Suppressor macrophage (primary cell): ENCODE data around the gene AURKB.

Experiments used
- DNase-seq, 4 experiments: peaks; one replicate each; pipeline ENCODE4 v3.0.0-alpha.2; 2020 to 2022

Gene AURKB

DNA sequence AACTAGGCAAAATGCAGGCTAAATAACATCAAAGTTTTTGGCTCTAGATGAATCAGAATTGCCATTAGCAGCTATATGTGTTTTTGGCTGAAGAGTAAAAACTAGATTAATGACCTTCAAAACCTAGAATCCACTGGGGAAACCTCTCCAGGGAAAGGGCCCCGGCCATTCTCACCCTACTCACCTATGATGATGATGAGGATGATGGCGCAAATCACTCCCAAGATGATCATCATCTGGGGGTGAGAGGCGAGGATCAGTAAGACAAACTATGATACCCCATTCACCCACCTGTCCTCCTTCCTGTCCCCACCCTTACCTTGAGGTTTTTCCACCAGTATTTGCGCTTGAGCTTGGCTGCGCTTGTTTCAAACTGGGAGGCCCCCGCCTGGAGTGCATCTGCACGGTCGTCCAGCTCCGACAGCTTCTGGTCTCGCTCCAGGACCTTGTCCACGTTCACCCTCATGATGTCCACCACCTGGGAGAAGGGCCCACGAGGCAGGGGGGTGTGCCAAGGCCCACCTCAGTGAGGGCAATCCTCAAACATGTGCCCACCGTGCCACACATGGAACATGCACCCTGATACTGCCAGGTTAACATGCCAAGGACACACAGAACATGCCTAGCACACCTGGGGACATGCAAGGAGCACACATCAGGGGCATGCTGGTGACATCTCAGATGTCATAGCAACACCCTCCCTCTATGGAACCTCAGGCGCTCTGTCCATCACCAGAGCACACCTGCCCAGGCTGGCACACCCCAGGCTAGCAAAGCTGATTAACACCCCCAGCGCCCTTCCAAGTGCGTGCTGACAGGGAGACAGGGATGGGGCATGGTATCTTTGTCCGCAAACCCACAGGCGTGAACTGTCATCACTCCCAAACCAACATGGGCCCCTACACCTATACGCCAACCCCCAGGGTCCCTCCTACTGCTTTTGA lies 48.8 kb downstream of the AURKB start:
- DNase-seq = no peak

DNA sequence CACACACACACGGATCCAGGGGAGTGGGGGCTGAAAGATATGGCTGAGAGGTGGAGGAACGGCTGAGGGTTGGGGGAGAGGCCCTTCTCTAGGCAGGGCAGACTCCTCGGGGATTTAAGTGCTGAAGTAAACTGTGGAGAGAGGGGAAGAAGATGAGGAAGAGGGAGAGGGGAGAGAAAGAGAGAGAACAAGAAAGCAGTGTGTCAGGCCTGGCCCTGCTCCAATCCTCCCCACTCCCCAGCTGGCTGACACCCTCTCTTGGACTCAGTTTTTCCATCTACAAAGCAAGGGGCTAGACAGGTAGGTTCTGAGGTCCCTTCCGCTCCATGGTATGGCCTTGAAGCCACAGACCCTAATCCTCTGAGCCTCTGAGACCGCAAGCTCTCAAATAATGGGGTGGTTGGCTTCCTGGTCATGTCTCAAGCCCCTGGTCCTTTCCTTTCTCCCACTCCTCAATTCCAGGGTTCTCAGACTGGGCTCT lies 49.6 kb downstream of the AURKB start:
- DNase-seq = no peak

DNA sequence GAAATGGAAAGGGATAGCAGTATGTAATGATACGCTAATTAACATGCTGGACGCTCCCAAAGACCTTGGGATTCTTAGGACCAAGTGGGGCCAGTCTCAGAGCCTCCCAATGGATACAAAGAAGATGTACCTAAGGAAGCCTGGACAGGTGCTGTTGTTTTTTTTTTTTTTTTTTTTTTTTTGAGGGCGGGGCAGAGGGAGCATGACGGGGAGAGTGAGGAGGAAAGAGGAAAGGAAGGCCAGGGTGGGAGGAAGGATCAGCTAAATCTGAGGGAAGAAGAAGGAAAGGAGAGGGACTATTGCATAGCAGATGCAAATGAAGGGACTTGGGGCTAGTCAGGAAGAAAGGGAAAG lies 50.2 kb downstream of the AURKB start:
- no peak for DNase-seq

DNA sequence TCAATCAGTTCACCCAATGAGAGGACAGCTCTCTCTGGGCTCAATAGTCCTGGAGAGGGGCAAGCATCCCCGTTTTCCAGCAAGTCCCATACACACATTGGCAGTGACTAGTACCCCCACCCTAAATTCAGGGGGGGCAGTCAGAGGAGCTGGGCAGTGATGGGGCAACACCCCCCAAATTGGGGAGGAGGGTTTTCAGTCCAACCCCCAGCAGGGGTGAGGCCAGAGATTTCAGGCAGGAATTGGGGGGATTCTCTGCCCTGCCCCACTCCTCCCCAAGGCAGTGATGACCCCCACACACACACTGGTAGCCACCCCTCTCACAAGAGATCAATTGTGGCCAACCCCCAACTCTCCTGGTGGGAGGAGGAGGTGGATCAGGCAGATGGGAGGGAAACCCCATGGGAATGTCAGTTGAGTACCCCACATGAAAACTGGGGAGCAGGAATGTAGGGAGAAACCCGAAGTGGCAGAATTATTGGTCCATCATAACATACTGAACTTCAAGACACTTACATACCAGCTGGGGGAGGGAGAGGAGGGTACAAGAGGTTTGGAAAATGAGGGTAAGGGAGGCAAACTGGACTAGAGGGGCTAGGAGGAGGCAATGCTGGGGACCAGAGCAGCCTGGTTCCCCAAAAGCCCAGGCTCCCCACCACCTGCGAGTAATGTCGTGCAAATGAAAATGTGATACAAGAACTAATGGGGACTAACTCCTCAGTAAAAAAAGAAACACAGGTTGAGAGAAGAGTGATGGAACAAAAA lies 50.7 kb downstream of the AURKB start:
- DNase-seq = no peak

DNA sequence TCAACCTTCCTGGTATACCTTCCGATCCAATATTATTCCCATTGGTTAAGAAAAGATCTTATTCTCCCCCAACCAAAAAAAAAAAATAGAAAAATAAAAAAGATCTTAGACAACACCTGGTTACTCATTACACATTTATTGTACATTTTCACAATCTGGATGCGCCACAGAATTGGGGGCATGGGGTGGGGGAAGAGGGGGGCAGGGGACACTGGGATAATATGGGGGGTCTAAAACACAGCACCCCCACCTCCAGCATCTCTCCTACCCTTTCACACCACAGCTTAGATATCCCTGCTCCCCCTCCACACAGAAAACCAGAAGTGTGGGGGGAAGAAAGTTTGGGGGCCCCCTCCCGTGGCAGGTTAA lies 51.4 kb downstream of the AURKB start:
- no peak for DNase-seq

DNA sequence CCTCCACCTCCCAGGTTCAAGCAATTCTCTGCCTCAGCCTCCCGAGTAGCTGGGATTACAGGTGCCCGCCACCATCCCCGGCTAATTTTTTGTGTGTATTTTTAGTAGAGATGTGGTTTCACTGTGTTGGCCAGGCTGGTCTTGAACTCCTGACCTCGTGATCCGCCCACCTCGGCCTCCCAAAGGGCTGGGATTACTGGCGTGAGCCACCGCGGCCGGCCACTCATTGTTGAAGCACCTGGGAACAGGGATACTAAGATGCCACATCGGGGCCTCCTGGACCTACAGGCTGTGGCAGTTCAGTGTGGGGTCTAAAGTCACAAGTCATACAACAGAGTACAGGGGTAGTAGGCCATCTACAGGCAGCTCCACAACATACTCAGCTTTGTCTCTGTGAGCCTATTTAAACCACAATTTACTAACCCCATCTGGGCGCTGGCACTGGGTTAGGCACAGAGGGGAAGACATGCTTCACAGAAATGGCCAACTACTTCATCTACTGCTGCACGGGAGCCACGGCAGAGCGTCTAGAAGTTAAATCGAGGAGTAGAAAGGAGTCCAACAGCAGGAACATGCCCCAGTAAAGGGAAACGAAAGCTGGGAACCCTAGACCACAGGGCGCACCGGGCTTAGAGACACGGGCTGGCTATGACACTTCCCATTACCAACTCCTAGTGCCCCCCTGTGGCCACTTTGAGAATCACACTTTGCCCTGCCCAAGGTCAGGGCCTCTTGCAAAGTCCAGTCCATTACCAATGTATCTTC lies 51.9 kb downstream of the AURKB start:
- peak; percentile 96 to 99 (median 96) for DNase-seq

DNA sequence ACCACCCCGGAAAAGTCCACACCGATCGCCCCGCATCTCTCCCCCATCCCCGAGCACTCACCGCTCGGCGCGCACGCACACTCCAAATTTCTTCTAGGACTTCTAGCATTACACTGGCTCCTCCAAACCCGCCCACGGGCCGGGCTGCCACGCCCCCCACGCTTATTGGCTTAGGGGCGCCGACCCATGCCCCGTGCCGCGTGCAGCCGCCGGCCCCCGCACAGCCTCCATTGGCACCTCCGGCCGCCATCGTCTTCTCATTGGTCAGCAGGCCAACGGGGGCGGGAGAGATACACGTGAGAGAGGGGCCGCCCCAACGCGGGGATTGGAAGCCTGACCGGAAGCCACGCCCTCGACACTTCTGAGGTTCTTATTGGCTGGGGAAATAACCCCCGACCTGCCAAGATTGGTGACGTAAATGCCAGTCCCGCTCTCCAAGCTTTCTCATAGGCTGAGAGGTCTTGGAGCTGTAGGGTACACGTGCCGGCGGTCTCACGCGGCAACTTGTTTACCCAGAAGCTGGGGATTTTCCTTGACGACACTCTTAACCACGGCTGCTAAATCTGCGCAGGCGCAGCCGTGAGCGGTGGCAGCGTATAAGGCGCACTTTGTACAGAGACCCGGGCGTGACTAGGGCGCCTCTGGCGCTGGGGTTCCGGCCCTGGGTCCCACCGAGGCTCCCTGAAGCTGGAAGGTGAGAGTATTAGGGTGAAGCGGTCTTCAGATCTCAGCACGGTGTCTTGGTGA lies 54.0 kb downstream of the AURKB start:
- peak; percentile 100 for DNase-seq

DNA sequence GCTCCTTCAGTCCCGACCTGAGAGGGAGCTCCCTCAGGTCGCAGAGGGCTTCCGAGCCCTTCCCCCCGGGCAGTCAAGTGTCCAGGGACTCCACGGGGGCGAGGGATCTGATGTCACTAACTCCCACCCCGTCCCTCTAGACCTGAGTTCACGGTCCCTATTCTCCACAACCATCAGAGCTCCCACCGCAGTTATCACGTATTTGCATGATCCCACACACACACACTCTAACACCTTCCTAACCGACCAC lies 54.5 kb downstream of the AURKB start:
- DNase-seq = peak in 1 of 4 experiments; percentile 46

DNA sequence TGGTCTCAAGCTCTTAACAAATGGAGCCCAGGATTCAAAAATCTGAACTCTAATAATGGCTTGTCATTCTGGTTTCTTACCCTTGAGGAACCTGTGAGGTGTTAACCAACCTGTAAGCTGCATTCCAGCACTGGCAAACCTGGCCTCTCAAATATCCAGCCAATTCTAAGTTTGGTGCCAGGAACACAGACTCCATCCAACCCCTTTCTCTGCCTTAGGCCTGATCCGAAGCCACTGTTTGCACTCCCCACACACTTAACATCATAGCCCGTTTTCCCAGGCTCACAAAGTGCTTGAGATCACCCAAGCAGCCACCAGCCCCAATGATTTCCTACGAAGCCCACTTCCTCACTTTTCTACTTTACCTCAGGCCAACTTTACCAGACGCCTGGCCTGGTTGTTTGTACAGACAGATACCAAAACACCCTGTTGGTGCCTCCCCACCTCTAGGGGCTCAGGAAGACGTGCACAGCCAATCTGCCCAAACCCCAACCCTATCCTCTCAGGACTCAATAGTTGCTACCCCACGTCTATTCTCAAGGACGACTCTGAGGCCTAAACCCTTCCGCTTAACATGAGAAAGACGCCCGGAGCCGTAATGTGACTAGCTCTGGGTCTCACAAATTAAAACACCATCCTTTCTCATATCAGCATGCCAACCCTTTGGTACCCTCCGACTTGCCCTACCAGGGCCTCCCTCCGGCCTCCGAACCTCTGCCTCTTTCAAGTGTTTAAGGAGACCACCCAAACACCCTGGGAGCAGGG lies 55.0 kb downstream of the AURKB start:
- DNase-seq = no peak
